Panc1 (cell line): Measurements from ENCODE around the gene CDADC1. TPM values are rescaled to one million over a fixed set of nuclear protein-coding genes. Genes with fewer than 3 reads are reported as not detected.

Experiments
- ATAC-seq: fragments of 200-7000 bp; cut with Tn5 transposase; 2 replicates; pipeline ENCODE4 v1.9.1; 2020; ENCODE audit warnings: mild to moderate bottlenecking, moderate library complexity
- BruUV-seq: library from RNA; stranded (reverse); fragments of 400-500 nt; replicated peaks from 2 replicates; lab custom pipeline; 2021; lab: Mats Ljungman, UMichigan
- CTCF ChIA-PET: fragments of 300-600 bp; sonication (Branson Sonifier 250); formaldehyde crosslinking; loops from one replicate; lab custom pipeline; 2022; ENCODE audit warnings: antibody characterized with exemption; lab: Charles Lee
- POLR2A ChIA-PET: fragments of 300-600 bp; sonication (Branson Sonifier 250); formaldehyde crosslinking; loops from one replicate; lab custom pipeline; 2022; ENCODE audit warnings: antibody characterized with exemption; lab: Charles Lee
- DNase-seq: peaks from one replicate; pipeline ENCODE4 v3.0.0-alpha.2; 2010; ENCODE audit warnings: low read depth, low spot score
- H3K27ac ChIP-seq: 2 replicates; pipeline ENCODE4 v1.5.1; 2011; ENCODE audit warnings: mild to moderate bottlenecking, low read length, inconsistent platforms
- H3K27me3 ChIP-seq: fragments of 200-500 bp; sonication (Bioruptor generic); 2 replicates; pipeline ENCODE4 v1.6.0; 2014; ENCODE audit warnings: low read length, inconsistent platforms; ENCODE audit not compliant: control insufficient read depth, insufficient read depth
- H3K36me3 ChIP-seq: fragments of 200-500 bp; sonication (Bioruptor generic); 2 replicates; pipeline ENCODE4 v1.5.1; 2014; ENCODE audit warnings: inconsistent platforms, mild to moderate bottlenecking, low read length, moderate library complexity; ENCODE audit not compliant: control insufficient read depth, insufficient read depth
- H3K4me1 ChIP-seq: 2 replicates; pipeline ENCODE4 v1.5.1; 2011; ENCODE audit warnings: inconsistent platforms, mild to moderate bottlenecking, low read length, moderate library complexity; ENCODE audit not compliant: control insufficient read depth, insufficient read depth
- H3K4me3 ChIP-seq, 2 experiments: 2 replicates each; pipeline ENCODE4 v1.5.1; 2011 to 2012; ENCODE audit warnings: low read depth in 2 of 2, low read length in 2 of 2, mild to moderate bottlenecking in 2 of 2, inconsistent platforms in 1 of 2, moderate library complexity in 1 of 2
- H3K9me3 ChIP-seq: fragments of 200-500 bp; sonication (Bioruptor generic); 2 replicates; pipeline ENCODE4 v1.5.1; 2014; ENCODE audit warnings: low read depth, mild to moderate bottlenecking, inconsistent platforms, low read length, moderate library complexity; ENCODE audit not compliant: control insufficient read depth, insufficient read depth
- POLR2AphosphoS5 ChIP-seq: IDR thresholded peaks from 2 replicates; pipeline ENCODE4 v1.6.1; 2012; ENCODE audit warnings: mild to moderate bottlenecking, low read depth, low read length, moderate library complexity
- SIN3A ChIP-seq: IDR thresholded peaks from 2 replicates; pipeline ENCODE4 v1.6.1; 2012; ENCODE audit warnings: low read depth, mild to moderate bottlenecking, low read length, moderate library complexity, borderline replicate concordance; ENCODE audit not compliant: insufficient read depth
- TCF7L2 ChIP-seq: IDR thresholded peaks from 2 replicates; pipeline ENCODE4 v1.6.1; 2011; ENCODE audit warnings: mild to moderate bottlenecking, low read depth, low read length, inconsistent platforms
- in situ Hi-C: cut with HindIII; loops from 2 replicates; pipeline ENCODE4 v1.10.0; 2016; ENCODE audit warnings: low sequenced_read_pairs, low pct_unique_long_range_greater_than_20kb
- intact Hi-C: fragments of 100-400 bp; cut with micrococcal nuclease; formaldehyde crosslinking; loops from one replicate; pipeline ENCODE4 v1.10.0; 2022; ENCODE audit not compliant: unreplicated experiment
- total RNA-seq: library from RNA; stranded (reverse); gene quantifications from one replicate; pipeline ENCODE4 v1.2.1, GENCODE V29; 2021; ENCODE audit not compliant: unreplicated experiment
- TF ChIP-seq, protein P1 (sequence below), 2 experiments: IDR thresholded peaks; 2 replicates each; pipeline ENCODE4 v1.6.1; 2011 to 2012; ENCODE audit warnings: low read depth in 2 of 2, control low read depth in 1 of 2, low read length in 1 of 2, mild to moderate bottlenecking in 1 of 2, moderate library complexity in 1 of 2; ENCODE audit not compliant: insufficient read depth in 1 of 2
- TF ChIP-seq, protein P2 (sequence below): fragments of 450-650 bp; IDR thresholded peaks from 2 replicates; pipeline ENCODE4 v1.5.1; 2017; ENCODE audit warnings: mild to moderate bottlenecking

CDADC1 gene
- total RNA-seq, 1 experiment from 2014 or later: 11.8 TPM

DNA sequence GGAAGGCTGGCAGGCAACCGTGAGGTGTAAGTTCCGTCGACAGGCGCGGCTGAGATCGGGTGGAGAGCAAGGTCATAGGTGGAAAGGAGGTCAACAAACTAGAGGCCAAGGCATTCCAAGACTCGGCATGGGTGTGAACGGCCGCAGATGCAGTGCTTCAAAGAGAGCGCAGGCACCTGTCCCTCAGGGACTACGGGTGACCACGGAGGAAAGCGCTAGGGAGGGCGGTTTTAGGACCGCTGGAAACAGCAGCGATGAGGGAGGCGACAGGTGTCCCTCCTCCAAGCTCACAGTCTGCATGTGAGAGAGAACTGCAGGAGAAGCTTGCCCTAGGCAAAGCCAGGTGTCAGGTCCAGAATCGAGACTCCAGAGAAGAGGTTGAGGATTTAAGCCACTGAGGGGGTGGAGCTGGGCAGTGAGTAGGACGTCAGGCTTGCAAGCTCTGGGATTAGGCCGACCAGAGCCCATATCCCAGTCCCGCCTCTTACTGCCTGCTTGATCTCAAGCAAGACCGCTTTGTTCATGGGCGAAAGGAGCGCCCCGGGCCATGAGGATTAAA, 29.2 kb upstream of the CDADC1 start:
- BruUV-seq: no TSS peak
- Histone ChIP-seq H3K27me3 (no peaks in the 10 kb centered on the region), H3K4me3 (no peak overlapping the region), H3K9me3 (no peaks in the 10 kb centered on the region), H3K27ac (no peak overlapping the region), H3K4me1 (no peaks in the 10 kb centered on the region), H3K36me3 (no peaks in the 10 kb centered on the region)
- POLR2A ChIA-PET: interaction anchor here (0.7 kb wide), 1 partner anchor 50 kb away, joined by 3 read pairs; no protein-coding TSS in a partner anchor
- ATAC-seq (no peak), DNase-seq (no peak)
- in situ Hi-C loops: no loop called here
- intact Hi-C loops: no loop called here
- CTCF ChIA-PET: no interaction called here
- TF ChIP-seq TCF7L2: no peak
- TF ChIP-seq, protein P1, sequence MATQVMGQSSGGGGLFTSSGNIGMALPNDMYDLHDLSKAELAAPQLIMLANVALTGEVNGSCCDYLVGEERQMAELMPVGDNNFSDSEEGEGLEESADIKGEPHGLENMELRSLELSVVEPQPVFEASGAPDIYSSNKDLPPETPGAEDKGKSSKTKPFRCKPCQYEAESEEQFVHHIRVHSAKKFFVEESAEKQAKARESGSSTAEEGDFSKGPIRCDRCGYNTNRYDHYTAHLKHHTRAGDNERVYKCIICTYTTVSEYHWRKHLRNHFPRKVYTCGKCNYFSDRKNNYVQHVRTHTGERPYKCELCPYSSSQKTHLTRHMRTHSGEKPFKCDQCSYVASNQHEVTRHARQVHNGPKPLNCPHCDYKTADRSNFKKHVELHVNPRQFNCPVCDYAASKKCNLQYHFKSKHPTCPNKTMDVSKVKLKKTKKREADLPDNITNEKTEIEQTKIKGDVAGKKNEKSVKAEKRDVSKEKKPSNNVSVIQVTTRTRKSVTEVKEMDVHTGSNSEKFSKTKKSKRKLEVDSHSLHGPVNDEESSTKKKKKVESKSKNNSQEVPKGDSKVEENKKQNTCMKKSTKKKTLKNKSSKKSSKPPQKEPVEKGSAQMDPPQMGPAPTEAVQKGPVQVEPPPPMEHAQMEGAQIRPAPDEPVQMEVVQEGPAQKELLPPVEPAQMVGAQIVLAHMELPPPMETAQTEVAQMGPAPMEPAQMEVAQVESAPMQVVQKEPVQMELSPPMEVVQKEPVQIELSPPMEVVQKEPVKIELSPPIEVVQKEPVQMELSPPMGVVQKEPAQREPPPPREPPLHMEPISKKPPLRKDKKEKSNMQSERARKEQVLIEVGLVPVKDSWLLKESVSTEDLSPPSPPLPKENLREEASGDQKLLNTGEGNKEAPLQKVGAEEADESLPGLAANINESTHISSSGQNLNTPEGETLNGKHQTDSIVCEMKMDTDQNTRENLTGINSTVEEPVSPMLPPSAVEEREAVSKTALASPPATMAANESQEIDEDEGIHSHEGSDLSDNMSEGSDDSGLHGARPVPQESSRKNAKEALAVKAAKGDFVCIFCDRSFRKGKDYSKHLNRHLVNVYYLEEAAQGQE (IDR thresholded peaks at IDR 0.05; ENCODE audit: insufficient read depth in 1 of 2, low read depth in 2 of 2, low read length in 1 of 2): no peak
- TF ChIP-seq, protein P2, sequence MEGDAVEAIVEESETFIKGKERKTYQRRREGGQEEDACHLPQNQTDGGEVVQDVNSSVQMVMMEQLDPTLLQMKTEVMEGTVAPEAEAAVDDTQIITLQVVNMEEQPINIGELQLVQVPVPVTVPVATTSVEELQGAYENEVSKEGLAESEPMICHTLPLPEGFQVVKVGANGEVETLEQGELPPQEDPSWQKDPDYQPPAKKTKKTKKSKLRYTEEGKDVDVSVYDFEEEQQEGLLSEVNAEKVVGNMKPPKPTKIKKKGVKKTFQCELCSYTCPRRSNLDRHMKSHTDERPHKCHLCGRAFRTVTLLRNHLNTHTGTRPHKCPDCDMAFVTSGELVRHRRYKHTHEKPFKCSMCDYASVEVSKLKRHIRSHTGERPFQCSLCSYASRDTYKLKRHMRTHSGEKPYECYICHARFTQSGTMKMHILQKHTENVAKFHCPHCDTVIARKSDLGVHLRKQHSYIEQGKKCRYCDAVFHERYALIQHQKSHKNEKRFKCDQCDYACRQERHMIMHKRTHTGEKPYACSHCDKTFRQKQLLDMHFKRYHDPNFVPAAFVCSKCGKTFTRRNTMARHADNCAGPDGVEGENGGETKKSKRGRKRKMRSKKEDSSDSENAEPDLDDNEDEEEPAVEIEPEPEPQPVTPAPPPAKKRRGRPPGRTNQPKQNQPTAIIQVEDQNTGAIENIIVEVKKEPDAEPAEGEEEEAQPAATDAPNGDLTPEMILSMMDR: no peak
- TF ChIP-seq POLR2AphosphoS5: no peak
- TF ChIP-seq SIN3A: no peak

DNA sequence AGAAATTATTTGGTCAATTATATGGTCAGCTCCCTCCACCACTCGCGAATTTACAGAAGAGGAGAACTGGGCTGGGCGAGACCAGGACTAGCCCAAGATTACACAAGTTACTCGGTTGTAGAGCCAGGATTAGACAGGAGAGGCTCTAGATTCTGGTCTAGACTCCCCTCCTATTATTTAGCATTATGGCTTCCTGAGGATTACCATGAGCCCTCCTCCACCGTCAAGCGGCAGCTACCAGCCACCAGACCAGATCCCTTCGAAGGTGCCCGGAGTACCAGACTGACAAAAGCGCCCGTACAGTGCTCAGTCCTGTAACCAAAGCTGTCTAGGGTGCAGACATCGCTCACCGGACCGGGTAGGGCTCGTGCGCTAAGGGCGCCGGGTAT, 28.1 kb upstream of the CDADC1 start:
- CTCF ChIA-PET: no interaction called here
- TF ChIP-seq TCF7L2 (no peak), SIN3A (no peak), POLR2AphosphoS5 (no peak)
- TF ChIP-seq, protein P1 (IDR thresholded peaks at IDR 0.05; ENCODE audit: insufficient read depth in 1 of 2, low read depth in 2 of 2, low read length in 1 of 2): no peak
- TF ChIP-seq, protein P2: no peak
- Histone ChIP-seq H3K9me3 (no peaks in the 10 kb centered on the region), H3K36me3 (no peaks in the 10 kb centered on the region), H3K27ac (peak overlapping the region; percentile 57; the same call in 1 of the 2 replicates), H3K4me3 (peak overlapping the region; percentile 40 to 50), H3K4me1 (no peaks in the 10 kb centered on the region), H3K27me3 (no peaks in the 10 kb centered on the region)
- DNase-seq (no peak), ATAC-seq (peak; percentile 58; the same call in 1 of the 2 replicates)
- BruUV-seq: no TSS peak
- in situ Hi-C loops (no loop called here), intact Hi-C loops (no loop called here)
- POLR2A ChIA-PET: no interaction called here
